AG09309 (cell line): Measurements from ENCODE around the gene CYP11A1.

Experiments used
- DNase-seq: peaks from one replicate; pipeline ENCODE4 v3.0.0-alpha.2; 2010; ENCODE audit warnings: low read depth
- H3K4me3 ChIP-seq: 2 replicates; pipeline ENCODE4 v1.5.1; 2011; ENCODE audit warnings: mild to moderate bottlenecking, low read depth, low read length, moderate library complexity; ENCODE audit not compliant: control insufficient read depth
- CTCF ChIP-seq: IDR thresholded peaks from 2 replicates; pipeline ENCODE4 v1.5.1; 2011; ENCODE audit warnings: mild to moderate bottlenecking, low read depth, low read length, inconsistent platforms; ENCODE audit not compliant: insufficient read depth, control insufficient read depth; ENCODE audit errors: missing control alignments

Gene CYP11A1

GRCh38 chr15:74367296-74367854 lies at the start of gene CYP11A1:
Gene CYP11A1, minus strand, starts transcription at chr15:74367646. Its CDS starts 61 bp downstream, at chr15:74367585.
- TF ChIP-seq CTCF = no peak
- H3K4me3 ChIP-seq = no peak within 1 kb of the TSS
- DNase-seq = no peak

- no peak for TF ChIP-seq CTCF
- H3K4me3 ChIP-seq = no peak overlapping the region
- no peak for DNase-seq
Observed at GRCh38 chr15:74417225-74417624, 49.8 kb upstream of the CYP11A1 start.

- no peak for DNase-seq
- TF ChIP-seq CTCF = no peak
- H3K4me3 ChIP-seq = no peak overlapping the region
Observed at GRCh38 chr15:74415966-74416916, 48.8 kb upstream of the CYP11A1 start.

- no peak overlapping the region for H3K4me3 ChIP-seq
- TF ChIP-seq CTCF = no peak
- DNase-seq = no peak
Observed at GRCh38 chr15:74414603-74415338, 47.3 kb upstream of the CYP11A1 start.

GRCh38 chr15:74414081-74414580 lies 46.7 kb upstream of the CYP11A1 start:
- no peak overlapping the region for H3K4me3 ChIP-seq
- DNase-seq = no peak
- no peak for TF ChIP-seq CTCF

- no peak overlapping the region for H3K4me3 ChIP-seq
- no peak for DNase-seq
- TF ChIP-seq CTCF = no peak
Observed at GRCh38 chr15:74413350-74414080, 46.1 kb upstream of the CYP11A1 start.
